ENCODE measurements around the gene MYO18B.

Gene MYO18B

DNA sequence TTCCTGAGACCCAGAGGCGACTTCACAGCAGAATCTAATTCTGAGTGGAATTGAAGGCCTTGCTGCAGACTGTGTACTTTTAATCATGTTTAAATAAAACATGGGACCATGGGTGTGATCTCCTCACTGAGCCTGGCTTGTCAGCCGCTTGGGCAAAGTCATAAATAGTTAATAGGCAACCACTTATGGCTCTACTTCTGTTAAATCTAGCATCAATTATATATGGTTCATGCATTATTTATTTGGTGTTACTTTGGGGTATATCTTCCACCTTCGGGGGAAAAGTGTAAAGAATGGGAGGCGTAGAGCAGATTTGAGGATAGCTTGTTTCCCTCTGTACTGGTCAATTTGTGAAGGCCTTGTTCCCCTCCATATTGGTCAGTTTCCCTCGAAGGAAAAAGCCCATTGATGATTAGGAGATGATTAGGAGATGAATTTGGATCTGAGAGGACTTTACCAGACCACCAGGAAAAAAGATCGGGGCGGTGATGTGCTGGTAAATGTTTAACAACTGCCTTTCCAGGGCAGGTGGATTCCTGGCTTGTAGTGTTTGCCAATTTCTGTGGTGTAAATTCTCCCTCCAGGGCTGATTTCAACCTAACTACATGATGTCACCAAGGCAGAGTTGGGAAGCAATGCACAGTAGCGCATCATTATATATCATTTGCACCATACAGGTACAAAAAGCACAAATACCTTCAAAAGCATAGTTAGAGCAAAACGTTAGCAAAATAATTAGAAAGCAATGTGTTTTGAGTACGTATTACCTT, 223.2 kb downstream of the MYO18B start:
- no peaks in the 10 kb centered on the region for H3K9me2 ChIP-seq (replicated peaks; ENCODE audit: insufficient read depth, low read length)

DNA sequence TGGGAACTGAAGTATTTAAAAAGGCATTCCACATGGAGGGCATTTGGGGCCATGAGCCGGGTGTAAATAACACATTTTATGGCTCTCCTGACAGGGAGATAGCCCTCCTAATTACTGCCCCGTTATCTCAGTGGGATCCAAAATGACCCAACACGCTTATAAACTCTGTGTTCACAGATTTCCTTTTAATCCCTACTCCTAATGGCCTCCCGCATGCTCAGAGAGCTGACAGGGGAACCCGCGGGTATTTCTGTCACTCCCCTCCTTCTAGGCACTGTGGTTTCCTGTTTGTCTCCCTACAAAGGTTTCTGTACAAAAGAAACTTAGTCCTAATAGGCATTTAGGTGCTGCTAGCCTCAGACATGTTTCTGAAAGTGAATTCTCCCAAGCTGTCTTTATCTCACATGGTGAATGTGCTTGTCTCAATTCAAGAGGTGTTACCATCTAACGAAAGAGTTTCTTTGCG, 224.5 kb downstream of the MYO18B start:
- Histone ChIP-seq H2AFZ (ENCODE audit: low read depth, low read length, severe bottlenecking) (no peak overlapping the region), H3K4me2 (ENCODE audit: low read depth, low read length, poor library complexity, severe bottlenecking) (no peak overlapping the region)
- TF ChIP-seq EZH2phosphoT487 (conservative IDR thresholded peaks at IDR 0.05; ENCODE audit: low read length) = no peak
- TF ChIP-seq, protein P1, sequence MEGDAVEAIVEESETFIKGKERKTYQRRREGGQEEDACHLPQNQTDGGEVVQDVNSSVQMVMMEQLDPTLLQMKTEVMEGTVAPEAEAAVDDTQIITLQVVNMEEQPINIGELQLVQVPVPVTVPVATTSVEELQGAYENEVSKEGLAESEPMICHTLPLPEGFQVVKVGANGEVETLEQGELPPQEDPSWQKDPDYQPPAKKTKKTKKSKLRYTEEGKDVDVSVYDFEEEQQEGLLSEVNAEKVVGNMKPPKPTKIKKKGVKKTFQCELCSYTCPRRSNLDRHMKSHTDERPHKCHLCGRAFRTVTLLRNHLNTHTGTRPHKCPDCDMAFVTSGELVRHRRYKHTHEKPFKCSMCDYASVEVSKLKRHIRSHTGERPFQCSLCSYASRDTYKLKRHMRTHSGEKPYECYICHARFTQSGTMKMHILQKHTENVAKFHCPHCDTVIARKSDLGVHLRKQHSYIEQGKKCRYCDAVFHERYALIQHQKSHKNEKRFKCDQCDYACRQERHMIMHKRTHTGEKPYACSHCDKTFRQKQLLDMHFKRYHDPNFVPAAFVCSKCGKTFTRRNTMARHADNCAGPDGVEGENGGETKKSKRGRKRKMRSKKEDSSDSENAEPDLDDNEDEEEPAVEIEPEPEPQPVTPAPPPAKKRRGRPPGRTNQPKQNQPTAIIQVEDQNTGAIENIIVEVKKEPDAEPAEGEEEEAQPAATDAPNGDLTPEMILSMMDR (IDR thresholded peaks at IDR 0.05; ENCODE audit: insufficient read depth, low read length, poor library complexity, severe bottlenecking) = no peak

More for the DNA sequence above, 223.2 kb downstream of the MYO18B start:
- H3F3A ChIP-seq (ENCODE audit: insufficient read depth) = no peaks in the 10 kb centered on the region
- H3K79me2 ChIP-seq (ENCODE audit: insufficient read depth, low read length) = no peaks in the 10 kb centered on the region
- TF ChIP-seq EZH2phosphoT487 (conservative IDR thresholded peaks at IDR 0.05; ENCODE audit: low read length) = no peak
- TF ChIP-seq, protein P1 (IDR thresholded peaks at IDR 0.05; ENCODE audit: insufficient read depth, low read length, poor library complexity, severe bottlenecking) = no peak
- no peak overlapping the region for H3K9ac ChIP-seq (ENCODE audit: low read length)
- H3K27me3 ChIP-seq (ENCODE audit: low read length) = no peaks in the 10 kb centered on the region
- H2AFZ ChIP-seq (ENCODE audit: low read depth, low read length, severe bottlenecking) = no peak overlapping the region
- no peak overlapping the region for H3K4me2 ChIP-seq (ENCODE audit: low read depth, low read length, poor library complexity, severe bottlenecking)
- H4K20me1 ChIP-seq (ENCODE audit: low read depth, low read length) = no peaks in the 10 kb centered on the region
- no peak overlapping the region for H3K27ac ChIP-seq (ENCODE audit: low read depth, low read length)
- H3K4me3 ChIP-seq (ENCODE audit: insufficient read depth, low read length, poor library complexity, severe bottlenecking) = no peak overlapping the region
- H3K36me3 ChIP-seq (ENCODE audit: low read length) = no peaks in the 10 kb centered on the region
- no peaks in the 10 kb centered on the region for H3K9me3 ChIP-seq (ENCODE audit: insufficient read depth, low read length)

DNA sequence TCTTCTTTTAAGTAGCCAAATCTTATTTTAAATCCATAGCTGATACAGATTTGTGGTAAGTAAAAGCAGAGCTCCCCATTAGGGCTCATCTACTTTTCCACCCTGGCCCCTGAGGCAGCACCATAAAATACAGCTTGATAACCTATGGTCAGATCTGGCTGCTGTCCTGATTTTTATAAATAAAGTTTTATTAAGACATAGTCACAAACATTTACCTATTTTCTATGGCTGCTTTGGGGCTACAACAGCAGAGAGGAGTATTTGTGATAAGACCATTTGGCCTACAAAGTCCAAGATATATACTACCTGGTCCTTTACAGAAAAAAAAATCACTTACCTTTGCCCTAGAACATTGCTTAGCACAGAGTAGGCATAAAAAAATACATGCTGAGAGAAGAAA, 227.3 kb downstream of the MYO18B start:
- H4K20me1 ChIP-seq (ENCODE audit: low read depth, low read length) = no peaks in the 10 kb centered on the region
- no peaks in the 10 kb centered on the region for H3F3A ChIP-seq (ENCODE audit: insufficient read depth)
- no peaks in the 10 kb centered on the region for H3K27me3 ChIP-seq (ENCODE audit: low read length)
- H3K27ac ChIP-seq (ENCODE audit: low read depth, low read length) = no peak overlapping the region
- TF ChIP-seq EZH2phosphoT487 (conservative IDR thresholded peaks at IDR 0.05; ENCODE audit: low read length) = no peak
- TF ChIP-seq, protein P1 (IDR thresholded peaks at IDR 0.05; ENCODE audit: insufficient read depth, low read length, poor library complexity, severe bottlenecking) = no peak
- no peaks in the 10 kb centered on the region for H3K9me3 ChIP-seq (ENCODE audit: insufficient read depth, low read length)
- no peaks in the 10 kb centered on the region for H3K9me2 ChIP-seq (replicated peaks; ENCODE audit: insufficient read depth, low read length)
- no peak overlapping the region for H3K4me3 ChIP-seq (ENCODE audit: insufficient read depth, low read length, poor library complexity, severe bottlenecking)
- no peaks in the 10 kb centered on the region for H3K36me3 ChIP-seq (ENCODE audit: low read length)
- no peaks in the 10 kb centered on the region for H3K79me2 ChIP-seq (ENCODE audit: insufficient read depth, low read length)
- H3K4me2 ChIP-seq (ENCODE audit: low read depth, low read length, poor library complexity, severe bottlenecking) = no peak overlapping the region
- H2AFZ ChIP-seq (ENCODE audit: low read depth, low read length, severe bottlenecking) = no peak overlapping the region
- H3K9ac ChIP-seq (ENCODE audit: low read length) = no peak overlapping the region

More for the DNA sequence above, 224.5 kb downstream of the MYO18B start:
- no peaks in the 10 kb centered on the region for H3K27me3 ChIP-seq (ENCODE audit: low read length)
- H3K4me3 ChIP-seq (ENCODE audit: insufficient read depth, low read length, poor library complexity, severe bottlenecking) = no peak overlapping the region
- no peaks in the 10 kb centered on the region for H3K79me2 ChIP-seq (ENCODE audit: insufficient read depth, low read length)
- no peaks in the 10 kb centered on the region for H3K36me3 ChIP-seq (ENCODE audit: low read length)
- H3K9me3 ChIP-seq (ENCODE audit: insufficient read depth, low read length) = no peaks in the 10 kb centered on the region
- H3F3A ChIP-seq (ENCODE audit: insufficient read depth) = no peaks in the 10 kb centered on the region
- no peaks in the 10 kb centered on the region for H4K20me1 ChIP-seq (ENCODE audit: low read depth, low read length)
- H3K9me2 ChIP-seq (replicated peaks; ENCODE audit: insufficient read depth, low read length) = no peaks in the 10 kb centered on the region
- H3K27ac ChIP-seq (ENCODE audit: low read depth, low read length) = no peak overlapping the region
- no peak overlapping the region for H3K9ac ChIP-seq (ENCODE audit: low read length)

All from SU-DHL-6 (cell line).